Measurements from ENCODE around the gene CPNE7.

Gene CPNE7

DNA sequence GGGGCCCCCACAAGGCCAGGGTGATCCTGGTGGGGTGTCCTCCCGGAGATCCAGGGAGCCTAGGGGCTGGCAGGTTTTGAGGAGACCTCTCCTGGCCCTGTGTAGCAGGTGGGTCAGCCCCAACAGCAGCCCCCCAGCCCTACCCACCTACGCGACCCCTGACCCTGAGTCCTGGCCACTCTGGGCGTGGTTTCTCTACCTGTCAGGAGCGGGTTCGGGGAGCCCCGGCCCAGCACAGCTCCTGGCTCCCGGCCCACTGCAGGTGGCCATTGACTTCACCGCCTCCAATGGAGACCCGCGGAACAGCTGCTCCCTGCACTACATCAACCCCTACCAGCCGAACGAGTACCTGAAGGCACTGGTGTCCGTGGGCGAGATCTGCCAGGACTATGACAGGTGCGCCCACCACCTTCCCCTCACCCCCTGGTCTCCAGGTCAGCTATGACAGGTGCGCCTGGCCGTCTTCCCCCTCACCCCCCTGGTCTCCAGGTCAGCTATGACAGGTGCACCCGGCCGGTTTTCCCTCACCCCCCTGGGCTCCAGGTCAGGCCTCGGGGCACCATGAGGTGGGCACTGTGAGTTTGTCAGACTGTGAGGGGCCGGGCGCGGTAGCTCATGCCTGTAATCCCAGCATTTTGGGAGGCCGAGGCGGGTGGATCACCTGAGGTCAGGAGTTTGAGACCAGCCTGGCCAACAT lies 13.0 kb downstream of the CPNE7 start:
- no peak overlapping the region for H3K9ac ChIP-seq (ENCODE audit: insufficient read length)
- TF ChIP-seq EZH2 (IDR thresholded peaks at IDR 0.05) (no peak), FOXP2 (optimal IDR thresholded peaks at IDR 0.05; ENCODE audit: control extremely low read depth, extremely low read length, insufficient read depth) (no peak), POLR2AphosphoS5 (IDR thresholded peaks at IDR 0.05; ENCODE audit: borderline replicate concordance, low read depth, low read length) (no peak)
- no peak overlapping the region for H3K4me3 ChIP-seq
- H3K36me3 ChIP-seq (ENCODE audit: insufficient read depth, low read length), result peaks cover 17% of the 10 kb centered on the region; the same call in 1 of the 2 replicates
- DNase-seq (ENCODE audit: low read depth, low spot score), result no peak
- H3K9me3 ChIP-seq (ENCODE audit: low read depth, low read length), result no peaks in the 10 kb centered on the region
- no peak overlapping the region for H3K27ac ChIP-seq

DNA sequence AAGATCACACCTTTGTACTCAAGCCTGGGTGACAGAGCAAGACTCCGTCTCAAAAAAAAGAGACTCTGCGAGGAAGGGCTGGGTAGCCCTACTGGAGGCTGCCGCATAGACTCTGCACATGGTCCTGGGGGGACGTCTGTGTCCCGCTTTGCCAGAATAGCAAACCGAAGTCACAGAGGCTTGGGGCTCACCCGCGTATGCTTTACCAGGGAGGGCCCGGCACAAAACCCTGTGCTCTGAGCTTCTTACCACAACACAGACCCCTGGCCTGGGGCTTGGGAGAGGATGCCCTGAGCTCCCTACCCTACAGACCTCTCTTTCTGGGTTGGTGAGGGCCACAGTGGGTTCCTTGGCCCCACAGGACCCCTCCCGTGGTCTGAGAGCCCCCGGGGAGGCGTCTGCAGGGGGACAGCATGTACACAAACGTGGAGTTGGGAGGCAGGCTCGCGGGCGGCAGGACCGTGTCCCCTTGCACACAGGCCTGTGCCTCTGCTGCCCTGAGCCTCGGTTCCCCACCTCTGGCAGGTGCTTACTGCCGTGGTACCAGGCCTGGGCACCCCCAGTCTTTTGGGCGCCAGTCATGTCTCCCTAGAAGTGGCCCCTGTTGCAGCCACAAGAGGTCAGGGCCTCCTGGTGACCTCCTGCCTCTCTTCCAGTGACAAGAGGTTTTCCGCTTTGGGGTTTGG lies 13.8 kb downstream of the CPNE7 start:
- no peak overlapping the region for H3K27ac ChIP-seq
- H3K36me3 ChIP-seq (ENCODE audit: insufficient read depth, low read length), result peaks cover 17% of the 10 kb centered on the region; the same call in 1 of the 2 replicates
- H3K4me3 ChIP-seq, result no peak overlapping the region
- H3K9ac ChIP-seq (ENCODE audit: insufficient read length), result no peak overlapping the region
- no peaks in the 10 kb centered on the region for H3K9me3 ChIP-seq (ENCODE audit: low read depth, low read length)
- no peak for DNase-seq (ENCODE audit: low read depth, low spot score)
- TF ChIP-seq FOXP2 (optimal IDR thresholded peaks at IDR 0.05; ENCODE audit: control extremely low read depth, extremely low read length, insufficient read depth), result no peak
- no peak for TF ChIP-seq POLR2AphosphoS5 (IDR thresholded peaks at IDR 0.05; ENCODE audit: borderline replicate concordance, low read depth, low read length)
- no peak for TF ChIP-seq EZH2 (IDR thresholded peaks at IDR 0.05)

DNA sequence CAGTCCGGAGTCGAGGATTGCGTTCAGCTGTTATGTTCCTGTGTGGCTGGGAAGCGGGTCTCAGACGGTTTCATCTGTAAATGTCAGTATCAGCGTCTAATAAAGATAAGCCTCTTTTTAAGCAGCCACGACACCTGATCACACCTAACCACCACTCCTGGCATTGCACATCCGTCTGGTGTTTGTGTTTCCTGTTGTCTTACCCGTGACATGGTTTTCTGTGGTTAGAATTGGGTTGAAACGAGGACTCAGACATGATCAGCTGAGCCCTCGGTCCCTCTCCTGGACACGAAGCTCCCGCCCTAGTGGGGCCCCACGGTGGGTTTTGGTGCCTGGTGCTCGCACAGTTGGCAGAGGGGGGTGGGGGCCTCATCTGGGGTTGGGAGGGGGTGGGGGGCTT lies 18.3 kb downstream of the CPNE7 start:
- Histone ChIP-seq H3K36me3 (ENCODE audit: insufficient read depth, low read length) (peaks cover 4% of the 10 kb centered on the region; the same call in 1 of the 2 replicates), H3K9me3 (ENCODE audit: low read depth, low read length) (no peaks in the 10 kb centered on the region), H3K27ac (no peak overlapping the region), H3K4me3 (no peak overlapping the region), H3K9ac (ENCODE audit: insufficient read length) (no peak overlapping the region)
- DNase-seq (ENCODE audit: low read depth, low spot score), result no peak
- TF ChIP-seq FOXP2 (optimal IDR thresholded peaks at IDR 0.05; ENCODE audit: control extremely low read depth, extremely low read length, insufficient read depth) (no peak), EZH2 (IDR thresholded peaks at IDR 0.05) (no peak), POLR2AphosphoS5 (IDR thresholded peaks at IDR 0.05; ENCODE audit: borderline replicate concordance, low read depth, low read length) (no peak)

DNA sequence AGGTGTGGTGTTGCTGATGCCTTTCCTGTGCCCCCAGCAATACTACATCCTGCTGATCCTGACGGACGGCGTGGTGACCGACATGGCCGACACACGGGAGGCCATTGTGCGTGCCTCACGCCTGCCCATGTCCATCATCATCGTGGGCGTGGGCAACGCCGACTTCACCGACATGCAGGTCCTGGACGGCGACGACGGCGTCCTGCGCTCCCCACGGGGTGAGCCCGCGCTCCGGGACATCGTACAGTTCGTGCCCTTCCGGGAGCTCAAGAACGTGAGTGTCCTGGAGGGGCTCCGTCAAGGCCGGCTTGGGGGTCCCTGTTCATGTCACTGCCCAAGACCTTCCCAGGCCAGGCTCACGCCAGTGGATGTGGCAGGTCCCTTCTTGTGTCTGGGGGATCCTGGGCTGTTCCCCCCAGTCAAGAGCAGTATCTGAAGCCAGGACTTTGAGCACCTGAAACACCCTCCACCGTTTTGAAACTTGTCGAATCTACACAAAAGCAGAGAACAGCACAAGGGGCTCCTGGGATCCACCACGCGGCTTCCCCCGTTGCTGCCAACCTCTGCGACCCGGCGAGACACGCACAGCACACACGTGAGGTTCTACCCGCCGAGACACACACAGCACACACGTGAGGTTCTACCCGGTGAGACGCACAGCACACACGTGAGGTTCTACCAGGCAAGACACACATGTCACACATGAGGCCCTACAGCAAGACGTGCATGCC lies 19.9 kb downstream of the CPNE7 start:
- no peak for DNase-seq (ENCODE audit: low read depth, low spot score)
- TF ChIP-seq FOXP2 (optimal IDR thresholded peaks at IDR 0.05; ENCODE audit: control extremely low read depth, extremely low read length, insufficient read depth) (no peak), POLR2AphosphoS5 (IDR thresholded peaks at IDR 0.05; ENCODE audit: borderline replicate concordance, low read depth, low read length) (no peak)
- H3K4me3 ChIP-seq, result no peak overlapping the region
- no peaks in the 10 kb centered on the region for H3K9me3 ChIP-seq (ENCODE audit: low read depth, low read length)
- no peak overlapping the region for H3K27ac ChIP-seq
- H3K9ac ChIP-seq (ENCODE audit: insufficient read length), result no peak overlapping the region
- peaks cover 4% of the 10 kb centered on the region; the same call in 1 of the 2 replicates for H3K36me3 ChIP-seq (ENCODE audit: insufficient read depth, low read length)

DNA sequence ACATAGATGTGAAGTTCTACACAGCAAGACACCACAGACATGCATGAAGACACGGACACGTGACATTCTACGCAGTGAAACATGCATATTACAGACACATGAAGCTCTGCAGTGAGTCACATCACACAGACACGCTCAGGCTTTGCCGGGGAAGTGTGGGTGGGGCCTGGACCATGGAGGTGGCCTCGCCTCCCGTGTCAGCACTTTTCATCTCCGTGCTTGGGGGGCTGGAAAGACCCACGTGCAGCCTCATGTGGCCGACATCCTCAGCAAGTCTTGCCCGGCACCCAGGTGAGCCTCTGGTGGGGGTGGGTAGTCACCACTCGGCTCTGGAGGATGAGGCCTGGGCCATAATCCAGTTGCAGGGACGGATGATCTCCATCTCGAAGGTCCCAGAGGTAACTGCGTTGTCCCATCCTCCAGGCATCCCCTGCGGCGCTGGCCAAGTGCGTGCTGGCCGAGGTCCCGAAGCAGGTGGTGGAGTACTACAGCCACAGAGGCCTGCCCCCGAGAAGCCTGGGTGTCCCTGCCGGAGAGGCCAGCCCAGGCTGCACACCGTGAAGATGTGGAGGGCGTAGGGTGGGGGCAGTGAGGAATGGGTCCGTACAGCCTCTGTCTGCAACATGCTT lies 20.6 kb downstream of the CPNE7 start:
- Histone ChIP-seq H3K27ac (no peak overlapping the region), H3K9me3 (ENCODE audit: low read depth, low read length) (no peaks in the 10 kb centered on the region), H3K4me3 (no peak overlapping the region), H3K36me3 (ENCODE audit: insufficient read depth, low read length) (peaks cover 1% of the 10 kb centered on the region; the same call in 1 of the 2 replicates), H3K9ac (ENCODE audit: insufficient read length) (no peak overlapping the region)
- TF ChIP-seq POLR2AphosphoS5 (IDR thresholded peaks at IDR 0.05; ENCODE audit: borderline replicate concordance, low read depth, low read length) (no peak), FOXP2 (optimal IDR thresholded peaks at IDR 0.05; ENCODE audit: control extremely low read depth, extremely low read length, insufficient read depth) (no peak), EZH2 (IDR thresholded peaks at IDR 0.05) (no peak)
- DNase-seq (ENCODE audit: low read depth, low spot score), result no peak

DNA sequence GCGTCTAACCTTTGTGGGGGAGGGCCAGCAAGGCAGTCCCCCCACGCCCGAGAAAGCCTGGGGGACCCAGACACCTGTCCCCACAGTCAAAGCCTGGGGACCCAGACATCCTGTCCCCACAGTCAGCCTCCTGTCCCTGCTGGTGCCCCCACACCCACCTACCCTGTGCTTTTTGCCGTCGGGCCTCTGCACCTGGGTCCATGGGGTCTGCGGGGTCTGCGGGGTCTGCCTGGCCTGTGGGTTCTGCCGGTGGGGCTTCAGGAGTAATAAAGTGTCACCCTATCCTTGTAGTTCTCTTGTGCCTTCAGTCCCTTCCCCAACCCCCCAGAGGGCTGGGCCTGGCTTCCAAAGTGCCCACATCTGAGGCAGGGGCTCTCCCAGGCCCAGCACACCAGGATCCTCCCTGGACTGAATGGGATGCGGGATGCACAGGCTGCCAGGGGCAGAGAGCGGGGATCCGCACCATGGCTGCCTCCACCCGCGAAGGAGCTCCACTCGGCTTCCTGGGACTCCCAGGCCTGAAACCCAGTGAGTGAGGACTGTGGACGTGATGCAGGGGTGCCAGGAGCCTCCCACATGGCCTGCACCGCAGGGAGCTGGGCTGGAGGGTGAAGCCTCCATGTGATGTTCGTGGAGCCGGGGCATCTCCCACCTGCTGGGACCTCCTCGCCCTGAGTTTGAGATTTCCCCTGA lies 21.5 kb downstream of the CPNE7 start:
- H3K36me3 ChIP-seq (ENCODE audit: insufficient read depth, low read length), result no peaks in the 10 kb centered on the region; the same call in 1 of the 2 replicates
- no peak overlapping the region for H3K9ac ChIP-seq (ENCODE audit: insufficient read length)
- no peaks in the 10 kb centered on the region for H3K9me3 ChIP-seq (ENCODE audit: low read depth, low read length)
- H3K4me3 ChIP-seq, result no peak overlapping the region
- DNase-seq (ENCODE audit: low read depth, low spot score), result no peak
- H3K27ac ChIP-seq, result no peak overlapping the region
- TF ChIP-seq POLR2AphosphoS5 (IDR thresholded peaks at IDR 0.05; ENCODE audit: borderline replicate concordance, low read depth, low read length), result no peak
- TF ChIP-seq EZH2 (IDR thresholded peaks at IDR 0.05), result no peak
- no peak for TF ChIP-seq FOXP2 (optimal IDR thresholded peaks at IDR 0.05; ENCODE audit: control extremely low read depth, extremely low read length, insufficient read depth)

DNA sequence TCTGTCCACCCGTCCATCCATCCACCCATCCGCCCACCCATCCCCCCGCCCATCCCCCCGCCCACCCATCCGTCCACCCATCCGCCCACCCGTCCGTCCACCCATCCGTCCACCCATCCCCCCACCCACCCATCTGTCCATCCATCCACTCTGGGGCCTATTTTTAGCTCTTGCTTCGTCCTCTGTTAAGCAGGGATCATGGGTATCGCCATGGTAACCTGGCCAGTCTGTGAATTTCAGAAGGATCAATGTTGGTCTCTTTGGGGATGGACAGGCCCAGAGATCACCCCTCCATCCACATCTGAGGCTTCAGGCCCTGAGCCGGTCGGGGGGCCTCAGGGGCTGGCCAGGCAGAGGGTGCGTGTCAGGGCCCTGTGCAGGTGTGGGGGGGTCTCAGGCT lies 22.6 kb downstream of the CPNE7 start:
- no peak for TF ChIP-seq POLR2AphosphoS5 (IDR thresholded peaks at IDR 0.05; ENCODE audit: borderline replicate concordance, low read depth, low read length)
- no peak for DNase-seq (ENCODE audit: low read depth, low spot score)
- no peaks in the 10 kb centered on the region for H3K9me3 ChIP-seq (ENCODE audit: low read depth, low read length)

More for the DNA sequence above, 22.6 kb downstream of the CPNE7 start:
- no peak overlapping the region for H3K4me3 ChIP-seq
- no peaks in the 10 kb centered on the region; the same call in 1 of the 2 replicates for H3K36me3 ChIP-seq (ENCODE audit: insufficient read depth, low read length)
- H3K9ac ChIP-seq (ENCODE audit: insufficient read length), result no peak overlapping the region
- H3K27ac ChIP-seq, result no peak overlapping the region
